Parathyroid adenoma (tissue), 2 donors: ENCODE data around the gene TREM1.

Experiments
- H2AFZ ChIP-seq: fragments of 300-600 bp; sonication (generic); one replicate; pipeline ENCODE4 v1.7.0; 2017; ENCODE audit warnings: antibody characterized with exemption, mild to moderate bottlenecking
- H3K27ac ChIP-seq: fragments of 300-600 bp; sonication (generic); one replicate; pipeline ENCODE4 v1.7.0; 2017
- H3K27me3 ChIP-seq: fragments of 300-600 bp; sonication (generic); one replicate; pipeline ENCODE4 v1.7.0; 2017; ENCODE audit warnings: low read length; ENCODE audit not compliant: control insufficient read depth, insufficient read depth
- H3K36me3 ChIP-seq: fragments of 300-600 bp; sonication (generic); one replicate; pipeline ENCODE4 v1.7.0; 2017; ENCODE audit warnings: low read length; ENCODE audit not compliant: control insufficient read depth, insufficient read depth
- H3K4me1 ChIP-seq: fragments of 300-600 bp; sonication (generic); one replicate; pipeline ENCODE4 v1.7.0; 2017; ENCODE audit warnings: control low read depth
- H3K4me2 ChIP-seq: fragments of 300-600 bp; sonication (generic); one replicate; pipeline ENCODE4 v1.7.0; 2017; ENCODE audit warnings: low read length
- H3K4me3 ChIP-seq: fragments of 300-600 bp; sonication (generic); one replicate; pipeline ENCODE4 v1.7.0; 2017; ENCODE audit warnings: low read depth, low read length
- H3K79me2 ChIP-seq: fragments of 300-600 bp; sonication (generic); one replicate; pipeline ENCODE4 v1.7.0; 2017; ENCODE audit warnings: control low read depth
- H3K9ac ChIP-seq: fragments of 300-600 bp; sonication (generic); one replicate; pipeline ENCODE4 v1.7.0; 2017; ENCODE audit warnings: mild to moderate bottlenecking
- H3K9me3 ChIP-seq: fragments of 300-600 bp; sonication (generic); one replicate; pipeline ENCODE4 v1.7.0; 2017; ENCODE audit warnings: low read length; ENCODE audit not compliant: control insufficient read depth
- CTCF ChIP-seq: fragments of 300-600 bp; sonication (generic); IDR thresholded peaks from one replicate; pipeline ENCODE4 v1.7.0; 2017; ENCODE audit warnings: antibody characterized with exemption, mild to moderate bottlenecking
- donor health status: primary hyperparathyroidism.

Gene TREM1

GRCh38 chr6:41288754-41289129 lies 2.3 kb upstream of the TREM1 start:
- no peaks in the 10 kb centered on the region for H3K36me3 ChIP-seq
- no peak overlapping the region for H3K9ac ChIP-seq
- H3K4me2 ChIP-seq = no peak overlapping the region
- no peaks in the 10 kb centered on the region for H3K4me1 ChIP-seq
- H2AFZ ChIP-seq = no peak overlapping the region
- TF ChIP-seq CTCF = no peak
- no peaks in the 10 kb centered on the region for H3K9me3 ChIP-seq
- H3K4me3 ChIP-seq = no peak overlapping the region
- H3K79me2 ChIP-seq = no peaks in the 10 kb centered on the region
- H3K27ac ChIP-seq = no peak overlapping the region
- no peaks in the 10 kb centered on the region for H3K27me3 ChIP-seq

DNA sequence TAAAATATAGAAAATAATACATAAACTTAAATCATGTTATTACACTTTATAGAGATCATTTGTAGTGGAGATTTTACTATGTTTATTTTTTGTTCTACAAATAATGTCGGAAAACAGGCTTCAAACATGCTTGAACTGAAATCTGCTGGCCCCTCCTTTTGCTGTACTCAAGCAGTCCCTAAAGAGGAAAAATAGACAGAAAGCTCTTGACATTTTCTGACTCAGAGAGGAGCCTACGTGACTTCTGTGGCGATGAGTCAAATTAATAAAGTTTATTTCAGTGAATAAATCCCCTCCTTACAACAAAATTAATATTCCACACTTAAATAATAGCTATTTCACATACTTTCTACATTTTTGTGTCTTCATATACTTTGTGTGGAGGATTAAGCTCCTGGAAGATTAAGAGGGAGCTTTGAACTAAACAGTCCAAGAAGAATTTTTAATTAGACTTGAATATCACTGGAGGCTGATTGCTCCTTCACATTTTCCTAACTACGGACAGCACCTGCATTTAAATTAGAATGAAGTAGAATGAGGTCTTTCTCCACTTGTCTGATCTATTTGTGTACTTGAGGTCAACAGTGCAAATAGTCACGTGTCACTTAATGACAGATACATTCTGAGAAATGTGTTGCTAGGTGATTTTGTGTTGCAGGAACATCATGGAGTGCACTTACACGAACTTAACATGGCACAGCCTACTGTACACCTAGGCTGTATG lies 1.7 kb upstream of the TREM1 start:
- no peak overlapping the region for H2AFZ ChIP-seq
- H3K27ac ChIP-seq = no peak overlapping the region
- no peaks in the 10 kb centered on the region for H3K9me3 ChIP-seq
- no peaks in the 10 kb centered on the region for H3K36me3 ChIP-seq
- no peak overlapping the region for H3K4me3 ChIP-seq
- no peak overlapping the region for H3K4me2 ChIP-seq
- H3K79me2 ChIP-seq = no peaks in the 10 kb centered on the region
- TF ChIP-seq CTCF = no peak
- H3K9ac ChIP-seq = no peak overlapping the region
- no peaks in the 10 kb centered on the region for H3K4me1 ChIP-seq
- H3K27me3 ChIP-seq = no peaks in the 10 kb centered on the region

DNA sequence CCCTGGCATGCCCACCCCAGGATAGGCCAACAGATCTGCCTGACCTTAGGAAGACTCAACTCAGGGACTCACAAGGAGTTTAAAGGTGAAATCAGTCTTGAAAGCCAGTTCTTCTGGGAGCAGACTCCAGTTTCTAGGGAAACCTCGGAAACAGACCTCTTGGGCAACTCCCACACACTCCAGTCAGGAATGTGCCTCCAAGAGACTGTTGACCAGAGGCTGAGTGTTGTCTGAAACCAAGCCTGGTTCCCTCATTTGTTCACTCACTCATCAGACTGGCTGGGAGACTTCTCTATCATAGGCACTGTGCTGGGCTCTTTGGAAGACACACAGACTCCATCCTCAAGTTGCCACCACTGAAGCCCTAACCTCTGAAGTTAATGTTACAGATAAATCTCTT lies 1.8 kb downstream of the TREM1 start:
- Histone ChIP-seq H3K4me1 (no peaks in the 10 kb centered on the region), H3K27me3 (no peaks in the 10 kb centered on the region), H3K9me3 (no peaks in the 10 kb centered on the region), H3K36me3 (no peaks in the 10 kb centered on the region), H3K4me2 (no peak overlapping the region), H2AFZ (no peak overlapping the region), H3K27ac (no peak overlapping the region), H3K9ac (no peak overlapping the region), H3K4me3 (no peak overlapping the region), H3K79me2 (no peaks in the 10 kb centered on the region)
- TF ChIP-seq CTCF = no peak

GRCh38 chr6:41283600-41283999 lies 2.9 kb downstream of the TREM1 start:
- Histone ChIP-seq H3K79me2 (no peaks in the 10 kb centered on the region), H3K4me3 (no peak overlapping the region), H3K36me3 (no peaks in the 10 kb centered on the region), H3K9me3 (no peaks in the 10 kb centered on the region), H3K27me3 (no peaks in the 10 kb centered on the region), H3K27ac (no peak overlapping the region), H3K4me1 (no peaks in the 10 kb centered on the region), H3K9ac (no peak overlapping the region), H3K4me2 (no peak overlapping the region), H2AFZ (no peak overlapping the region)
- no peak for TF ChIP-seq CTCF

DNA sequence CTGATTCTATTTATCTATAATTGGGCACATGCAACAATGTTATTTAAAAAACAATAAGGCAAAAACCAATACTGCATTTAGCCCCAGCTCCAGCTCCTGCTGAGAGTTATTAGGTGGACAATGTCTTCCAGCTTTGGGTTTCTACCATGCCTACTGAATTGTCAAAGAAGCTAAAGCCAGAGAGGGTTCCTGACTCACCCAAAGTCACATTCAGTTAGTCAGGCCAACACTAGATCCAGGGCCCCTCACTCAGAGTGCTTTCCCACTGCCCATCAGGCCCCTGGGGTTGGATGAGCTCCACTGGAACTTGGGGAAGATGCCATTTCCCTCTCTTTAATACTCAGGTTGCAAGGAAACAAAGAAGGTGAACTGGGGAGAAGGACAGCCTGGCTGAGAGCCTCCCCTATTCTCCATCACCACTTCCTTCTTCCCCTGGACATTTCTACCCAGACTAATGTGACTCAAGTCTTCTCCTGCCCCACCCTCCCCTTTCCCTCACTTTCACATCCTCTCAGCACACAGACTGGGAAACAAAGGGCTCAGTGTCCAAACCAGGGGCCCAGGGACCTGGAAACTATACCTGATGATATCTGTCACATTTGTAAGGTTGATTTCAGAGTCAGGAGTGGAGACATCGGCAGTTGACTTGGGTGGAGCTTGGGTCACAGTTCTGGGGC lies 6.0 kb downstream of the TREM1 start:
- H3K27me3 ChIP-seq = no peaks in the 10 kb centered on the region
- no peak overlapping the region for H3K27ac ChIP-seq
- H3K79me2 ChIP-seq = no peaks in the 10 kb centered on the region
- no peak for TF ChIP-seq CTCF
- no peak overlapping the region for H3K9ac ChIP-seq
- no peaks in the 10 kb centered on the region for H3K36me3 ChIP-seq
- no peak overlapping the region for H3K4me3 ChIP-seq
- no peaks in the 10 kb centered on the region for H3K4me1 ChIP-seq
- no peak overlapping the region for H3K4me2 ChIP-seq
- no peaks in the 10 kb centered on the region for H3K9me3 ChIP-seq
- no peak overlapping the region for H2AFZ ChIP-seq
